ENCODE results near the gene NHSL1. TPM values are rescaled to one million over a fixed set of nuclear protein-coding genes. Genes with fewer than 3 reads are reported as not detected.

NHSL1 gene
- total and polyA plus RNA-seq, 2 of the 8 experiments (the other 6 are each of a cell fraction or from before 2014, with no cell fraction given): 7.2 to 32.4 TPM

DNA sequence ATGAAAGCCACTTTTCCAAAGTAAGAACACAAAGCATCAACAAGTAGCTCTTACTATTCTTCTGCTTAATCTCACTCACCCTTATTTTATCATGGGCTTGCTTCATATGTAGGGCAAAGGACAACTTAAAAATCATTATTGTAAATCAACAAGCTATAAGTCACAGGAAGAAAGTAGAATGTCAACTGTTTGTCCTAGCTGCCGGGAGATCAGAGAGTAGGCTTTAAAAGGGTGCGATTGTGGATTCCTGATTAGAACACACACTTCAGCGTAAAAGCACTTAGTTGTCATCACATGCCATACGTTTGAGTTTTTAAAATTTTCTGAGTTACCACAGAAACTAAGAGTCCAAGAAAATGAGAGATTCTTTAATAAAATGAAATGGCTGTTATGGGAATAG, 44.4 kb upstream of the NHSL1 start:
- Histone ChIP-seq H3K4ac (replicated peaks; ENCODE audit: insufficient read length, low read depth, low read length) (no peak overlapping the region), H3K9me3 (ENCODE audit: insufficient read depth in 2 of 2, low read depth in 1 of 2, low read length in 1 of 2) (no peaks in the 10 kb centered on the region), H2BK15ac (ENCODE audit: low read length) (no peak overlapping the region), H3K4me2 (ENCODE audit: insufficient read depth in 1 of 2, low read depth in 2 of 2, low read length in 2 of 2) (no peak overlapping the region), H3K27me3 (replicated peaks in 1 of 4; ENCODE audit: control insufficient read depth in 3 of 4, extremely low read depth in 1 of 4, insufficient read depth in 3 of 4, low read length in 3 of 4) (no peaks in the 10 kb centered on the region), H4K8ac (ENCODE audit: extremely low read depth, insufficient read depth, low read length) (no peak overlapping the region), H4K20me1 (replicated peaks in 1 of 2; ENCODE audit: control insufficient read depth in 1 of 2, insufficient read depth in 2 of 2, low read length in 2 of 2) (peaks cover 0 to 2% of the 10 kb centered on the region in 2 experiments), H4K5ac (ENCODE audit: insufficient read length, low read depth, low read length) (no peak overlapping the region), H2BK20ac (ENCODE audit: low read length) (no peak overlapping the region), H3K9ac (replicated peaks in 1 of 4; ENCODE audit: extremely low read depth in 1 of 4, low read depth in 3 of 4, low read length in 3 of 4) (no peak overlapping the region), H3K23ac (ENCODE audit: insufficient read length) (no peak overlapping the region), H2AFZ (ENCODE audit: low read length) (no peak overlapping the region), H2BK120ac (replicated peaks; ENCODE audit: low read depth, low read length) (no peak overlapping the region), H3K4me1 (replicated peaks in 1 of 4; ENCODE audit: control insufficient read depth in 3 of 4, insufficient read depth in 4 of 4, low read length in 3 of 4) (peaks cover 0 to 20% (median 10%) of the 10 kb centered on the region in 4 experiments; a peak in 6 of 7 replicates), H3K79me1 (ENCODE audit: low read depth, low read length) (0 out of 2 replicates have a peak, but pooled peaks cover 2% of the 10 kb centered on the region), H2BK5ac (ENCODE audit: low read depth, low read length) (no peak overlapping the region), H3K18ac (ENCODE audit: extremely low read depth, low read length) (no peak overlapping the region), H3K27ac (ENCODE audit: low read depth, low read length) (no peak overlapping the region), H3K56ac (replicated peaks; ENCODE audit: insufficient read length, low read depth, low read length) (no peak overlapping the region), H3K79me2 (ENCODE audit: control insufficient read depth in 1 of 2, insufficient read depth in 2 of 2, low read length in 2 of 2) (peaks cover 0 to 57% of the 10 kb centered on the region in 2 experiments; a peak in 3 of 4 replicates), H3K36me3 (ENCODE audit: control insufficient read depth in 2 of 4, insufficient read depth in 4 of 4, low read length in 3 of 4) (no peaks in the 10 kb centered on the region), H3K23me2 (ENCODE audit: low read depth, low read length) (no peaks in the 10 kb centered on the region), H4K91ac (replicated peaks; ENCODE audit: insufficient read length, low read length) (no peak overlapping the region), H3K14ac (ENCODE audit: insufficient read length) (no peak overlapping the region), H3K4me3 (ENCODE audit: extremely low read depth in 1 of 4, insufficient read depth in 2 of 4, low read depth in 3 of 4, low read length in 4 of 4) (no peak overlapping the region), H2BK12ac (ENCODE audit: low read depth, low read length) (no peak overlapping the region), H2AK5ac (ENCODE audit: low read depth, low read length) (no peak overlapping the region)
- CTCF ChIA-PET (ENCODE audit: partially characterized antibody): interaction anchor here (0.6 to 2.1 kb wide), 10 partner anchors 9 to 256 kb away, joined by 3 to 5 read pairs (median 3); no protein-coding TSS in a partner anchor
- FAIRE-seq (no peak), DNase-seq (ENCODE audit: low read depth in 1 of 2, low spot score in 2 of 2) (no peak)
- POLR2A ChIA-PET (ENCODE audit: partially characterized antibody): interaction anchor here (1.3 kb wide), 1 partner anchor 12 kb away, joined by 4 read pairs; no protein-coding TSS in a partner anchor
- TF ChIP-seq BACH1 (IDR thresholded peaks at IDR 0.05; ENCODE audit: low read length) (no peak), TAF1 (IDR thresholded peaks at IDR 0.05; ENCODE audit: low read depth, low read length) (no peak), YY1 (IDR thresholded peaks at IDR 0.05; ENCODE audit: low read depth, low read length) (no peak), BCL11A (IDR thresholded peaks at IDR 0.05; ENCODE audit: low read depth in 2 of 2, low read length in 2 of 2) (no peak), KDM4A (IDR thresholded peaks at IDR 0.05; ENCODE audit: low read depth, low read length, severe bottlenecking) (no peak), CBX5 (IDR thresholded peaks at IDR 0.05; ENCODE audit: low read depth, low read length) (no peak)
- 77% methylated on average over 4 of the region's 4 CpGs; no CpG with 5 or more reads in 1 of the 2 experiments for WGBS, 2 experiments (ENCODE audit: extremely low coverage in 1 of 2, insufficient coverage in 1 of 2, insufficient read length in 1 of 2, insufficient replicate concordance in 2 of 2, low coverage in 1 of 2, low lambda C conversion rate in 2 of 2, missing lambda C conversion rate in 1 of 2)
